Measurements from ENCODE around the gene CCDC180.

DNA sequence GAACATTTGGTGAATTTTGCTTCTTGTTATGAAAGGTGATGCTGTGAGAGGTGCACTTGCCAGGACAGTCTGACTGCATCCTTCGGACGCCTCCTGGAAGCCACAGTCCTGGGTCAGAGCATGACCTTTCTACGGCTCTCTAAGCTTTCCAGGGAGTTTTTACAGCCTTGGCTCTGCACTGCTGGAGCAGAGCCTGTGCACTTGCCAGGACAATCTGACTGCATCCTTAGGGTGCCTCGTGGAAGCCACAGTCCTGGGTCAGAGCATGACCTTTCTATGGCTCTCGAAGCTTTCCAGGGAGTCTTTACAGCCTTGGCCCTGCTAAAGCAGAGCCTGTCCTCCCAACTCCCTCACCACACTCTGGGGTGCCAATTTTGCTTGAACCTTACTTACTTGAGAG is 49.6 kb downstream of the CCDC180 start:
- no peak for TF ChIP-seq POLR2A (IDR thresholded peaks at IDR 0.05)
- TF ChIP-seq, protein P1, sequence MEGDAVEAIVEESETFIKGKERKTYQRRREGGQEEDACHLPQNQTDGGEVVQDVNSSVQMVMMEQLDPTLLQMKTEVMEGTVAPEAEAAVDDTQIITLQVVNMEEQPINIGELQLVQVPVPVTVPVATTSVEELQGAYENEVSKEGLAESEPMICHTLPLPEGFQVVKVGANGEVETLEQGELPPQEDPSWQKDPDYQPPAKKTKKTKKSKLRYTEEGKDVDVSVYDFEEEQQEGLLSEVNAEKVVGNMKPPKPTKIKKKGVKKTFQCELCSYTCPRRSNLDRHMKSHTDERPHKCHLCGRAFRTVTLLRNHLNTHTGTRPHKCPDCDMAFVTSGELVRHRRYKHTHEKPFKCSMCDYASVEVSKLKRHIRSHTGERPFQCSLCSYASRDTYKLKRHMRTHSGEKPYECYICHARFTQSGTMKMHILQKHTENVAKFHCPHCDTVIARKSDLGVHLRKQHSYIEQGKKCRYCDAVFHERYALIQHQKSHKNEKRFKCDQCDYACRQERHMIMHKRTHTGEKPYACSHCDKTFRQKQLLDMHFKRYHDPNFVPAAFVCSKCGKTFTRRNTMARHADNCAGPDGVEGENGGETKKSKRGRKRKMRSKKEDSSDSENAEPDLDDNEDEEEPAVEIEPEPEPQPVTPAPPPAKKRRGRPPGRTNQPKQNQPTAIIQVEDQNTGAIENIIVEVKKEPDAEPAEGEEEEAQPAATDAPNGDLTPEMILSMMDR (IDR thresholded peaks at IDR 0.05) = no peak

Data from lower leg skin (tissue), 3 donors.